Skin epidermis (tissue), 12 donors: ENCODE data around the gene SVIL.
"Not testable (repeated sequence)": the region's sequence is repeated elsewhere in the genome, so short reads cannot be mapped to it uniquely, and the experiment has no call there.

Experiments
- H3K27ac ChIP-seq, 21 experiments: fragments of 200-600 bp; sonication (generic) in 11 of 21; one replicate each; pipeline ENCODE4 v1.5.0; 2020; ENCODE audit warnings: mild to moderate bottlenecking in 3 of 21, inconsistent platforms in 2 of 21, moderate library complexity in 2 of 21
- H3K4me3 ChIP-seq, 7 experiments: fragments of 200-600 bp; sonication (generic) in 2 of 7; one replicate each; pipeline ENCODE4 v1.5.0; 2020; ENCODE audit warnings: inconsistent platforms in 2 of 7, mild to moderate bottlenecking in 2 of 7, moderate library complexity in 1 of 7

The SVIL gene

GRCh38 chr10:29627201-29628132, 7.3 kb downstream of the SVIL start:
- no peak overlapping the region for H3K4me3 ChIP-seq

GRCh38 chr10:29624357-29624756, 10.4 kb downstream of the SVIL start:
- not testable (repeated sequence) for H3K27ac ChIP-seq, H3K4me3 ChIP-seq

More at GRCh38 chr10:29627201-29628132, 7.3 kb downstream of the SVIL start:
- peak overlapping the region in 2 of 21 experiments; percentile 9 to 38 for H3K27ac ChIP-seq

- peak overlapping the region in 2 of 21 experiments; percentile 10 to 44 for H3K27ac ChIP-seq
- H3K4me3 ChIP-seq, result no peak overlapping the region
These were observed 11.0 kb downstream of the SVIL start for GRCh38 chr10:29623797-29624196.

GRCh38 chr10:29622382-29622922, 12.3 kb downstream of the SVIL start:
- H3K4me3 ChIP-seq, result no peak overlapping the region
- peak overlapping the region in 1 of 21 experiments; percentile 15 for H3K27ac ChIP-seq

- Histone ChIP-seq H3K27ac (peak overlapping the region in 3 of 21 experiments; percentile 6 to 45 (median 32)), H3K4me3 (no peak overlapping the region)
These were observed 13.6 kb downstream of the SVIL start for GRCh38 chr10:29621161-29621560.

- Histone ChIP-seq H3K4me3 (no peak overlapping the region), H3K27ac (peak overlapping the region in 1 of 21 experiments; percentile 6)
These were observed 14.6 kb downstream of the SVIL start for GRCh38 chr10:29620112-29620690.

- peak overlapping the region in 4 of 21 experiments; percentile 36 to 83 (median 54) for H3K27ac ChIP-seq
These were observed 15.5 kb downstream of the SVIL start for GRCh38 chr10:29619241-29619669.

GRCh38 chr10:29618341-29619171, 16.2 kb downstream of the SVIL start:
- Histone ChIP-seq H3K27ac (peak overlapping the region in 7 of 21 experiments; percentile 14 to 83 (median 51)), H3K4me3 (no peak overlapping the region)

More at GRCh38 chr10:29619241-29619669, 15.5 kb downstream of the SVIL start:
- H3K4me3 ChIP-seq, result no peak overlapping the region

- H3K4me3 ChIP-seq, result no peak overlapping the region
- peak overlapping the region in 1 of 21 experiments; percentile 83 for H3K27ac ChIP-seq
These were observed 16.9 kb downstream of the SVIL start for GRCh38 chr10:29617880-29618340.

- Histone ChIP-seq H3K27ac (no peak overlapping the region), H3K4me3 (no peak overlapping the region)
These were observed 18.2 kb downstream of the SVIL start for GRCh38 chr10:29616542-29616941.

- Histone ChIP-seq H3K27ac (no peak overlapping the region), H3K4me3 (no peak overlapping the region)
These were observed 19.6 kb downstream of the SVIL start for GRCh38 chr10:29615195-29615594.

- not testable (repeated sequence) for H3K27ac ChIP-seq, H3K4me3 ChIP-seq
These were observed 20.5 kb downstream of the SVIL start for GRCh38 chr10:29614289-29614688.

- no peak overlapping the region for H3K27ac ChIP-seq
These were observed 21.0 kb downstream of the SVIL start for GRCh38 chr10:29613791-29614190.

GRCh38 chr10:29613196-29613595, 21.6 kb downstream of the SVIL start:
- H3K4me3 ChIP-seq, result no peak overlapping the region
- no peak overlapping the region for H3K27ac ChIP-seq

More at GRCh38 chr10:29613791-29614190, 21.0 kb downstream of the SVIL start:
- H3K4me3 ChIP-seq, result no peak overlapping the region

GRCh38 chr10:29612657-29613056, 22.1 kb downstream of the SVIL start:
- no peak overlapping the region for H3K27ac ChIP-seq
- no peak overlapping the region for H3K4me3 ChIP-seq

- Histone ChIP-seq H3K4me3 (no peak overlapping the region), H3K27ac (no peak overlapping the region)
These were observed 22.9 kb downstream of the SVIL start for GRCh38 chr10:29611781-29612381.

- Histone ChIP-seq H3K27ac (no peak overlapping the region), H3K4me3 (no peak overlapping the region)
These were observed 23.7 kb downstream of the SVIL start for GRCh38 chr10:29610876-29611647.

GRCh38 chr10:29610331-29610730, 24.4 kb downstream of the SVIL start:
- not testable (repeated sequence) for H3K27ac ChIP-seq, H3K4me3 ChIP-seq
